Measurements from ENCODE around the gene MCEE. TPM values are rescaled to one million over a fixed set of nuclear protein-coding genes. Genes with fewer than 3 reads are reported as not detected.
A peak's percentile ranks its signal among the peaks of the same experiment; 100 is the strongest.

The MCEE gene
- total RNA-seq, 1 experiment from 2014 or later = 10.9 TPM

DNA sequence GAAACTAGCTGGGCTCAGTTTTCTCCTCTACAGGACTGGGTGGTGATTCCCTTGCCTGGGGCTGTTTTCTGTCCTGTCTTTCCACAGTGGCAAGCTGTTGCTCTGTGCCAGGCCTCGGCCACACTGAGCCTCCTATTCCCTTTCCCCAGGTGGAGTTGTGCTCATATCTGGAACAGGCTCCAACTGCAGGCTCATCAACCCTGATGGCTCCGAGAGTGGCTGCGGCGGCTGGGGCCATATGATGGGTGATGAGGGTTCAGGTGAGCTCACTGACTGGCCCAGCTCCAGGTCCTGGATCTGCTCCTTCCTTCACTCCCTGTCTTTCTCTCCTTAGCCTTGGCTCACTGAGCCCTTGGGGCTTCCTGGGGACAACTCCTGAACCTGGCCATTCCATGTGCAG lies 57.5 kb downstream of the MCEE start:
- Histone ChIP-seq H3K36me3 (ENCODE audit: low read depth, low read length) (peaks cover 27% of the 10 kb centered on the region), H3K4me3 (ENCODE audit: low read length) (peak overlapping the region; percentile 10; the same call in 1 of the 2 replicates), H3K9me2 (replicated peaks; ENCODE audit: low read length) (no peaks in the 10 kb centered on the region), H3K9ac (ENCODE audit: low read length) (peak overlapping the region; percentile 7; the same call in 1 of the 2 replicates), H3K27ac (ENCODE audit: low read length) (peak overlapping the region; percentile 85), H4K20me1 (ENCODE audit: low read length) (no peaks in the 10 kb centered on the region), H3K79me2 (ENCODE audit: low read length) (peaks cover 39% of the 10 kb centered on the region), H3F3A (ENCODE audit: low read length, unreplicated experiment) (no peaks in the 10 kb centered on the region), H3K4me2 (ENCODE audit: low read length) (peak overlapping the region; percentile 54), H3K27me3 (ENCODE audit: low read length) (no peaks in the 10 kb centered on the region), H3K4me1 (ENCODE audit: insufficient read depth, low read length) (peaks cover 40% of the 10 kb centered on the region), H2AFZ (ENCODE audit: low read length) (no peak overlapping the region), H3K9me3 (ENCODE audit: low read length) (no peaks in the 10 kb centered on the region)
- ChIA-PET CTCF (no interaction called here), POLR2A (ENCODE audit: unreplicated experiment) (no interaction called here)
- intact Hi-C loops (cut with micrococcal nuclease) = no loop called here
- BruUV-seq (replicated peaks) = no TSS peak
- no peak for TF ChIP-seq EZH2 (IDR thresholded peaks at IDR 0.05; ENCODE audit: low read length, unreplicated experiment)
- TF ChIP-seq EZH2phosphoT487 (IDR thresholded peaks at IDR 0.05; ENCODE audit: borderline replicate concordance, low read length) = no peak
- TF ChIP-seq CTCF (conservative IDR thresholded peaks at IDR 0.05; ENCODE audit: low read depth, low read length) = no peak
- DNase-seq = no peak
- ATAC-seq = no peak

GRCh38 chr2:71071681-71072398 lies 58.2 kb downstream of the MCEE start:
- TF ChIP-seq CTCF (conservative IDR thresholded peaks at IDR 0.05; ENCODE audit: low read depth, low read length) (peak; percentile 27), EZH2 (IDR thresholded peaks at IDR 0.05; ENCODE audit: low read length, unreplicated experiment) (no peak)
- Histone ChIP-seq H3K4me2 (ENCODE audit: low read length) (peak overlapping the region; percentile 54), H3F3A (ENCODE audit: low read length, unreplicated experiment) (no peaks in the 10 kb centered on the region), H3K4me3 (ENCODE audit: low read length) (peak overlapping the region; percentile 38), H3K27me3 (ENCODE audit: low read length) (no peaks in the 10 kb centered on the region), H3K36me3 (ENCODE audit: low read depth, low read length) (peaks cover 22% of the 10 kb centered on the region), H2AFZ (ENCODE audit: low read length) (no peak overlapping the region), H3K27ac (ENCODE audit: low read length) (peak overlapping the region; percentile 85), H3K9ac (ENCODE audit: low read length) (no peak overlapping the region), H4K20me1 (ENCODE audit: low read length) (no peaks in the 10 kb centered on the region), H3K9me3 (ENCODE audit: low read length) (no peaks in the 10 kb centered on the region), H3K79me2 (ENCODE audit: low read length) (peaks cover 39% of the 10 kb centered on the region), H3K9me2 (replicated peaks; ENCODE audit: low read length) (no peaks in the 10 kb centered on the region), H3K4me1 (ENCODE audit: insufficient read depth, low read length) (peaks cover 41% of the 10 kb centered on the region)
- peak; percentile 14 for ATAC-seq
- ChIA-PET POLR2A (ENCODE audit: unreplicated experiment) (no interaction called here), CTCF (no interaction called here)
- BruUV-seq (replicated peaks) = no TSS peak
- intact Hi-C loops (cut with micrococcal nuclease) = no loop called here
- peak; percentile 91 for DNase-seq
